Fibroblast of villous mesenchyme (primary cell): Measurements from ENCODE around the gene UTP25. TPM values are rescaled to one million over a fixed set of nuclear protein-coding genes. Genes with fewer than 3 reads are reported as not detected.
A peak's percentile ranks its signal among the peaks of the same experiment; 100 is the strongest.

Source experiments
- DNase-seq: peaks from one replicate; pipeline ENCODE4 v3.0.0-alpha.2; 2010; ENCODE audit warnings: low read depth
- H3K4me3 ChIP-seq: 2 replicates; pipeline ENCODE4 v1.5.1; 2011; ENCODE audit warnings: low read depth, mild to moderate bottlenecking, low read length
- total RNA-seq: library from RNA; depleted of rRNA; stranded (reverse); fragments of >200 nt; gene quantifications from 2 replicates; pipeline ENCODE4 v1.2.3, GENCODE V29; 2012
- TF ChIP-seq, protein P1 (sequence below): IDR thresholded peaks from 2 replicates; pipeline ENCODE4 v1.5.1; 2012; ENCODE audit warnings: low read depth, mild to moderate bottlenecking, low read length; ENCODE audit not compliant: insufficient read depth

The UTP25 gene
- total RNA-seq, 1 donor: 12.1 TPM

GRCh38 chr1:209815490-209815889 is 12.3 kb upstream of the UTP25 start:
- no peak for DNase-seq

DNA sequence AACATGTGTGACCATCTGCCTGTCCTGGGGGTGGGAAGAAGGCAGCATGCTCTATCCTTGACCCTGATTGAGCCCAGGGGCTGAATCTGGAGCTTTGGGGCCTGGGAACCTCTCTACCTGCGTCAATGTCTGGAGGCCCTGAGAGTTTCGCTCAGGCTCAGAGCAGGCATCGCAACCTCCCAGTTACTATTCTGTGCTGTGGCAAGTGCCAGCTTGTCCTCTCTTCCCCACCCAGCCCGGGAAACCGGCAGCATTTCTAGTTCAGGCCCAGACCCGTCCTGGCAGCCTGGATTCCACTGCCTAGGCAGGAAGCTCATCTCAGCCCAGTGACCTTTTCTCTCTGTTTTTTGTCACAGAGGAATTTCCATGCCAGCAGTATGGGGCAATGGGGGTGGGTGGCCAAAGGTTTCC is 11.8 kb upstream of the UTP25 start:
- DNase-seq: no peak
- H3K4me3 ChIP-seq: no peak overlapping the region
- TF ChIP-seq, protein P1, sequence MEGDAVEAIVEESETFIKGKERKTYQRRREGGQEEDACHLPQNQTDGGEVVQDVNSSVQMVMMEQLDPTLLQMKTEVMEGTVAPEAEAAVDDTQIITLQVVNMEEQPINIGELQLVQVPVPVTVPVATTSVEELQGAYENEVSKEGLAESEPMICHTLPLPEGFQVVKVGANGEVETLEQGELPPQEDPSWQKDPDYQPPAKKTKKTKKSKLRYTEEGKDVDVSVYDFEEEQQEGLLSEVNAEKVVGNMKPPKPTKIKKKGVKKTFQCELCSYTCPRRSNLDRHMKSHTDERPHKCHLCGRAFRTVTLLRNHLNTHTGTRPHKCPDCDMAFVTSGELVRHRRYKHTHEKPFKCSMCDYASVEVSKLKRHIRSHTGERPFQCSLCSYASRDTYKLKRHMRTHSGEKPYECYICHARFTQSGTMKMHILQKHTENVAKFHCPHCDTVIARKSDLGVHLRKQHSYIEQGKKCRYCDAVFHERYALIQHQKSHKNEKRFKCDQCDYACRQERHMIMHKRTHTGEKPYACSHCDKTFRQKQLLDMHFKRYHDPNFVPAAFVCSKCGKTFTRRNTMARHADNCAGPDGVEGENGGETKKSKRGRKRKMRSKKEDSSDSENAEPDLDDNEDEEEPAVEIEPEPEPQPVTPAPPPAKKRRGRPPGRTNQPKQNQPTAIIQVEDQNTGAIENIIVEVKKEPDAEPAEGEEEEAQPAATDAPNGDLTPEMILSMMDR: no peak

More at GRCh38 chr1:209815490-209815889, 12.3 kb upstream of the UTP25 start:
- TF ChIP-seq, protein P1: no peak
- H3K4me3 ChIP-seq: no peak overlapping the region

DNA sequence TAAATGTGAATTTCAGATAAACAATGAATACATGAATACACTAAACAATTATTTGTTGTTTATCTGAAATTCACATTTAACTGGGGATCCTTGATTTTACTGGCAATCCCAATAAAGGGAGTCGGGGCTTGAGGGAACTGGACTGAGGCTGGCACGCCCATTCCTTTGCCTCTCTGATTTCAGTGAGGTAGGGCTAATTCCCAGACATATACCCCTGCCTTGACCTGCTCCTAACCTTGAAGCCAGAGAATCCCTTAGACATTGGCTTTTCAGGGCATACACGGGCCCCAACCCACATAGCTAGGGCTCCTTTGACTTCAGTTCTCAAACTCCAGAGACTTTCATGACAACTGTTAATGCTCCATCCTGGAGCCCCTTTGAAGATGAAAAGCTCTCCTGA is 10.8 kb upstream of the UTP25 start:
- no peak overlapping the region for H3K4me3 ChIP-seq
- TF ChIP-seq, protein P1: no peak
- no peak for DNase-seq

DNA sequence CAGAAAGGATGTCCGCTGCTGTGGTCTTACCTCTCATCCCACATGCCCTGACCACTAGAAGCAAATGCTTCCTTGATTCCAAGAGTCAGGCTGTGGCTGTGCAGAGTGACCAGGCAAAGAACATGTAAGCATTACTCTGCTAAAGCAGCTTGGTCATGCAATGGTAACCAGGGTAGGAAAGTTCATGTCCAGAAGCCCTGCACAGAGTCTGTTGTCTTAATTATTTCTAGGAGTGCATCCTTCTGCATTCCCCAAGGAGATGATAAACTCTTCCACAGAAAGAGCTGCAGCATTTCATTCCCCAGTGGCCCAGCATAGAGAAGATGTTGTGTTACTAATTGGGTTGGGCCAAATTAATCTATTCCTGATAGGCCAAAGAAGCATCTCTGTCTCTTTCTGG is 10.1 kb upstream of the UTP25 start:
- TF ChIP-seq, protein P1: no peak
- no peak overlapping the region for H3K4me3 ChIP-seq
- no peak for DNase-seq

GRCh38 chr1:209819058-209819457 is 8.7 kb upstream of the UTP25 start:
- DNase-seq: no peak
- no peak overlapping the region for H3K4me3 ChIP-seq
- TF ChIP-seq, protein P1: no peak

- no peak for DNase-seq
- H3K4me3 ChIP-seq: no peak overlapping the region
- TF ChIP-seq, protein P1: no peak
These were observed 6.8 kb upstream of the UTP25 start for GRCh38 chr1:209820986-209821385.

DNA sequence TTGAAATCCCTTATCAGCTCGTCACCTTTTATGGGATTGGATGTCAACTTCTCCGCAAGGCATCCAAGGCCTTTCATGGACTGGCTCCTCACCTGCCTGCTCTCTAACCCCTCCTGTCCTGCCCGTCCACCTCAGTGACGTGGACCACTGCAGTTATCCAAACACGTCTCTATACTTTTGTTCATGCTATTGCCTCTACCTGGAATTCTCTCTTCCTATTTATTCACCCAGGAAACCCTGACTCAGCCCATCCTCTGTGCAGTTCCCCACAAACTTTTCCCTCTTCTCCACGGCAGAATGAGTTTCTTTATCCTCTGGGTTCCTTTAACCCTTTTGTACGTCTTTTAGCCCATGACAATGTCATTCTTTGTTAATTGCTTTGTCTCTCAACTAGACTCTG is 5.1 kb upstream of the UTP25 start:
- H3K4me3 ChIP-seq: peak overlapping the region; percentile 2
- DNase-seq: no peak
- TF ChIP-seq, protein P1: no peak
